Loucy (cell line): Measurements from ENCODE around the gene NAGPA.

Experiments used
- H2AFZ ChIP-seq: fragments of 200-600 bp; sonication (generic); 2 replicates; pipeline ENCODE4 v1.6.0; 2016; ENCODE audit warnings: antibody characterized with exemption, mild to moderate bottlenecking, low read length, moderate library complexity
- H3F3A ChIP-seq: fragments of 200-600 bp; 2 replicates; pipeline ENCODE4 v1.6.0; 2016; ENCODE audit warnings: antibody characterized with exemption, low read depth, mild to moderate bottlenecking
- H3K27me3 ChIP-seq: fragments of 200-600 bp; sonication (generic); 2 replicates; pipeline ENCODE4 v1.6.1; 2014; ENCODE audit warnings: low read length, mild to moderate bottlenecking; ENCODE audit not compliant: insufficient read depth, poor library complexity, severe bottlenecking
- H3K36me3 ChIP-seq: fragments of 200-600 bp; sonication (generic); 2 replicates; pipeline ENCODE4 v1.6.1; 2016; ENCODE audit warnings: low read length; ENCODE audit not compliant: insufficient read depth
- H3K4me1 ChIP-seq: fragments of 200-600 bp; sonication (generic); 2 replicates; pipeline ENCODE4 v1.5.1; 2014; ENCODE audit warnings: low read length, mild to moderate bottlenecking; ENCODE audit not compliant: insufficient read depth, poor library complexity, severe bottlenecking
- H3K4me2 ChIP-seq: fragments of 200-600 bp; sonication (generic); 2 replicates; pipeline ENCODE4 v1.6.0; 2014; ENCODE audit warnings: antibody characterized with exemption, low read length, low read depth, mild to moderate bottlenecking; ENCODE audit not compliant: poor library complexity, severe bottlenecking
- H3K4me3 ChIP-seq: fragments of 200-600 bp; sonication (generic); 2 replicates; pipeline ENCODE4 v1.5.1; 2014; ENCODE audit warnings: low read length, mild to moderate bottlenecking, mixed read lengths; ENCODE audit not compliant: poor library complexity, severe bottlenecking
- H3K79me2 ChIP-seq: fragments of 200-600 bp; sonication (generic); 2 replicates; pipeline ENCODE4 v1.6.1; 2014; ENCODE audit warnings: low read length; ENCODE audit not compliant: insufficient read depth
- H3K9ac ChIP-seq: fragments of 200-600 bp; sonication (generic); 2 replicates; pipeline ENCODE4 v1.6.0; 2014; ENCODE audit warnings: mild to moderate bottlenecking, low read depth, low read length, moderate library complexity; ENCODE audit not compliant: poor library complexity, severe bottlenecking
- H3K9me2 ChIP-seq: fragments of 200-600 bp; sonication (generic); replicated peaks from 2 replicates; pipeline ENCODE4 v1.6.1; 2016; ENCODE audit warnings: low read depth, low read length, mixed read lengths
- H3K9me3 ChIP-seq: fragments of 200-600 bp; sonication (generic); 2 replicates; pipeline ENCODE4 v1.6.1; 2014; ENCODE audit warnings: mild to moderate bottlenecking, antibody characterized with exemption, low read length, low read depth; ENCODE audit not compliant: insufficient read depth
- H4K20me1 ChIP-seq: fragments of 200-600 bp; sonication (generic); 2 replicates; pipeline ENCODE4 v1.6.0; 2014; ENCODE audit warnings: antibody characterized with exemption, low read length, mild to moderate bottlenecking; ENCODE audit not compliant: insufficient read depth, poor library complexity, severe bottlenecking
- CTCF ChIP-seq: fragments of 200-600 bp; sonication (generic); conservative IDR thresholded peaks from 2 replicates; pipeline ENCODE4 v1.5.1; 2014; ENCODE audit warnings: mild to moderate bottlenecking, antibody characterized with exemption, low read length
- EZH2phosphoT487 ChIP-seq: fragments of 200-600 bp; IDR thresholded peaks from 2 replicates; pipeline ENCODE4 v1.6.1; 2018; ENCODE audit warnings: antibody characterized with exemption, mild to moderate bottlenecking, moderate library complexity, borderline replicate concordance

NAGPA gene

GRCh38 chr16:5005916-5006315, 27.8 kb downstream of the NAGPA start:
- Histone ChIP-seq H3K9me2 (no peaks in the 10 kb centered on the region), H4K20me1 (no peaks in the 10 kb centered on the region), H3K4me2 (no peak overlapping the region), H3K27me3 (no peaks in the 10 kb centered on the region), H3K9ac (no peak overlapping the region), H3K36me3 (no peaks in the 10 kb centered on the region), H2AFZ (no peak overlapping the region), H3K79me2 (no peaks in the 10 kb centered on the region), H3K4me1 (no peaks in the 10 kb centered on the region), H3K4me3 (no peak overlapping the region), H3K9me3 (no peaks in the 10 kb centered on the region), H3F3A (no peaks in the 10 kb centered on the region)
- TF ChIP-seq CTCF (no peak), EZH2phosphoT487 (no peak)

- no peaks in the 10 kb centered on the region for H3K27me3 ChIP-seq
- no peaks in the 10 kb centered on the region for H3K36me3 ChIP-seq
- H3K9ac ChIP-seq, result no peak overlapping the region
- TF ChIP-seq EZH2phosphoT487, result no peak
- no peak for TF ChIP-seq CTCF
- H4K20me1 ChIP-seq, result no peaks in the 10 kb centered on the region
- no peaks in the 10 kb centered on the region for H3K9me3 ChIP-seq
- H3K4me1 ChIP-seq, result no peaks in the 10 kb centered on the region
- no peak overlapping the region for H3K4me3 ChIP-seq
- no peaks in the 10 kb centered on the region for H3K79me2 ChIP-seq
- no peak overlapping the region for H2AFZ ChIP-seq
- H3K4me2 ChIP-seq, result no peak overlapping the region
- H3K9me2 ChIP-seq, result no peaks in the 10 kb centered on the region
- no peaks in the 10 kb centered on the region for H3F3A ChIP-seq
Measured at GRCh38 chr16:5004311-5004710, 29.4 kb downstream of the NAGPA start.

DNA sequence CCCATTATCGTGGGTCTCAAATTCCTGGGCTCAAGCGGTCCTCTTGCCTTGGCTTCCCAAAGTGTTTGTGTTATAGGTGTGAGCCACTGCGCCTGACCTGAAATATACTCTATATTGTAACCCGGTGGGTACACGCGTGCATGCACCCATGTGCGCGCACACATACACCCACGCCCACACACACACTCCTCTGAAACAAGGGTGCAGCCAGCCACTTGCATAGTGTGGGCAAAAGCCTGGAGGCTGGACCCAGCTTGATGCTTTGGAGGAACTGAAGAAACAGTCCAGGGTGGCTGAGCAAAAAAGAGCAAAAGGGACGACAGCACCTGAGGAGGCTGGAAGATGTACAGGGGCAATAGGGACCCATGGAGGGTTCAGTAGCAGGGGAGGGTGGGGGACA, 29.9 kb downstream of the NAGPA start:
- no peak overlapping the region for H3K4me2 ChIP-seq
- no peaks in the 10 kb centered on the region for H3K27me3 ChIP-seq
- H3K4me1 ChIP-seq, result no peaks in the 10 kb centered on the region

More for the DNA sequence above, 29.9 kb downstream of the NAGPA start:
- no peak overlapping the region for H3K9ac ChIP-seq
- no peaks in the 10 kb centered on the region for H3F3A ChIP-seq
- H3K79me2 ChIP-seq, result no peaks in the 10 kb centered on the region
- H3K36me3 ChIP-seq, result no peaks in the 10 kb centered on the region
- no peaks in the 10 kb centered on the region for H3K9me3 ChIP-seq
- H4K20me1 ChIP-seq, result no peaks in the 10 kb centered on the region
- no peak overlapping the region for H2AFZ ChIP-seq
- H3K4me3 ChIP-seq, result no peak overlapping the region
- no peaks in the 10 kb centered on the region for H3K9me2 ChIP-seq
- no peak for TF ChIP-seq CTCF
- TF ChIP-seq EZH2phosphoT487, result no peak
